ENCODE measurements around the gene ABCC4.
"Not testable (repeated sequence)": the region's sequence is repeated elsewhere in the genome, so short reads cannot be mapped to it uniquely, and the experiment has no call there.

ABCC4 gene

DNA sequence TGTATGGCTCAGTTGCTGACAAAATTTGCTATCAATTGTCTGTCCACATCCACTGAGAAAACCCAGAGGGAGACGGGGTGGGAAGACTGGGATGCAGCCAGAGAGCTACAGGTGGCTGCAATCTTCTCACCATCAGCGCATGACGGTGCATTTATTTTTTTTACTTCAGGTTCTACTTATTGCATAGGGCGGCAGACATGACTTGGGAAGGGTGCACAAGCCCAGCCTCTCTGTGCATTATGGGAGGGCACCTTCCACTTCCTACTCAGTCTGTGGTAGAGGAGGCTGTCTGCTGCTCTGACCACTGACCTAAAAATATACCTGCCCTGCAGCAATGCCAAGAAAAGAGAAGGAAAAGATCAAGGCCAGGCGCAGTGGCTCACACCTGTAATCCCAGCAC, 73.1 kb downstream of the ABCC4 start:
- no peak for DNase-seq (ENCODE audit: low read depth)

DNA sequence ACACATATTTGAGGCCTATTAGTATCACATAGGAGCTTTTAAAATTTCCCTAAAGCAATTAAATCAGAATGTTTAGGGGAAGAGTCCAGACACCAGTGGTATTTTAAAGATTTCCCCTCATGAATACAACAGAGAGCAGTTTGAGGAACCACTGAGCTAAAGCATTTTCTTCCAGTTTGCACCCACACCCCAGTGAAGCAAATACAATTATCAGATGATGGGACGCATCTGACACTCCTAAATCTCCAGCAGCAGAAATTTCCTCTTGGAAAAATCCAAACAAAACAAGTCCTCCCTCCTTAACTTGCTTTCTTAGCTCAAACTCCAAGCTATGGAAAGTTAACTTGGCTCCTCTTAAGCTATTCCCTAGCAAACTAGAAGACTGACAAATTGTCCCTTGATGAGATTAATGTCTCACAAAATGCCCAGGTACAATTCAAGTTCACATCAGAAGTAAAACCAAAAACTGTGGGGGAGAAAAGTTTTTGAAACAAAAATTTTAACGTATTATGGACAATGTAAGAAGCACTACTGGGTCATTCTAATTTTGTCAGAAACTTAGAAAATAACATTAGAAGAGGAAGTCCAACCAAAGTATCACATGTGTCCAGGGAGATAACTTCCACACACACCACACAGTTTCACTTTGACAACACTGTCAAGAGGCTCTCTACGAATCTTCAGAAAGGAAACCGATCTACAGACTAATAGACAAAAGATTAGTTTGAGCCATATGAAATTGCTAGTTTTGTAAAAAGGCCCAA, 74.1 kb downstream of the ABCC4 start:
- no peak for DNase-seq (ENCODE audit: low read depth)

- DNase-seq (ENCODE audit: low read depth), result no peak
These were observed 74.8 kb downstream of the ABCC4 start for GRCh38 chr13:95226476-95226875.

DNA sequence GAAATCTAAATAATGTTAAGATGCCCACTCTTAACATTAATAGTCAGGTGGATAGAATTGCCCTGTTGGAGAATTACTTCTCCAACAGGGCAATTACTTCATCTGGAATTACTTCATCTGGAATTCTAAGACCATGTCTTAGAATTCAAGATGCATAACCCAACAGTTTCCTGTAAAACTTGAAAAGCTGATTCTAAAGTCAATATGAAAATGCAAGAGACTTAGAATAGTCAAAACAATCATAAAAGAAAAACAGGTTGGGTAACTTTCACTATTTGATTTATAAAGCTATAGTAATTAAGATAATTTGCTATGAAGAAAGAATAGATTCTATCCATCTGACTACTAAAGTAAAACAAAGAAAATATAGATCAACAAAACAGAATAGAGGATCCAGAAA, 75.2 kb downstream of the ABCC4 start:
- DNase-seq (ENCODE audit: low read depth), result no peak

DNA sequence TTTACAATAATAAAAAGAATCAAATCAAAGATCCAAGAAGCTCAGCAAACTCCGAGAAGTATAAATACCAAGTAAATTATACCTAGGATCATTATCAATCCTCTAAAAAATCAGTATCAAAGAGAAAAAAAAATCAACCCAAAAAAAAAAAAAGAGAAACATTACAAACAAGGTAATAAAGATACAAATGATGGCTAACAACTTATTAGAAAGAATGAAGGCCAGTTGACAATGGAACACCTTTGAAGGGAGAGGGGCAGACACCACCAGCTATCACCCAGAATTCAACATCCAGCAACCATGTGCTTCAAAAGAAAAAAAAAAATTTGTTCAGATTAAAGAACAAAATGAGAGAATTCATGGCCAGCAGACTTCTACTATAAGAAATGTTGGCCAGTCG, 77.2 kb downstream of the ABCC4 start:
- DNase-seq (ENCODE audit: low read depth), result no peak

GRCh38 chr13:95222733-95223018, 78.6 kb downstream of the ABCC4 start:
- DNase-seq (ENCODE audit: low read depth), result no peak

DNA sequence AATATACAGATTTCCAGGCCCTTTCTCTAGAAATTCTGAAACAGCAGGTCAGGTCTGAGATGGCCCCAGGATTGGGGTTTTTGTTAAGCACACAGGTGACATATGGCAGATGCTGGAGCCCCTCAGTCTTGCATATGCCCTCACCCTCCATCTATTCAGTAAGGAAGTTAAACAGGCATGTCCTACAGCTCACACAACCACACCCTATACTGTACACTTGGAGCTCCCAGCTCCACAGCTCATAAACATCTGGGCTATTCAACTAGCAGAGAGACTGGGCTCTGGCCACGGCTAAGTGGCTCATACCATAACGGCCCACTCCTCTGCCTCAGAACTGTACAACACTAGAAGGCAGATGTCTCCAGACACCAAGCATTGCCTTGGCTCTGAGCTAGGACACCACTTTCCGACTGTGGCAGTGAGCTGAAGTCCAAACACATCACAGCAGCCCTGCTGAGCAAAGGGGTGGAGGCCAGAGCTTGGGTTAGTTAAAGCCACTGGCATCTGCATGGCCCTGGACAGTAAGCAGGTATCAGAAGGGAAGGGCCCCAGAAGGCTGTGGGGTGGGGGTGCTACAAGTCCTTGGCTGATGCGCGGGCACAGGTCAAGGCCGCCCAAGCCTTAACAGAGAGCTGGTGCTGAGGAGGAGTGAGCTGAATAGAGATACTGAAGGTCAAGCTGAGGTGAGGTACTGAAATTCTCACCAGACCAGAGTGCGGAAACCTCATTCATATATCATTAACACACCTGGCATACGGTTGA, 79.1 kb downstream of the ABCC4 start:
- no peak for DNase-seq (ENCODE audit: low read depth)

GRCh38 chr13:95220611-95221010, 80.6 kb downstream of the ABCC4 start:
- no peak for DNase-seq (ENCODE audit: low read depth)

- no peak for DNase-seq (ENCODE audit: low read depth)
These were observed 83.1 kb downstream of the ABCC4 start for GRCh38 chr13:95217920-95218830.

DNA sequence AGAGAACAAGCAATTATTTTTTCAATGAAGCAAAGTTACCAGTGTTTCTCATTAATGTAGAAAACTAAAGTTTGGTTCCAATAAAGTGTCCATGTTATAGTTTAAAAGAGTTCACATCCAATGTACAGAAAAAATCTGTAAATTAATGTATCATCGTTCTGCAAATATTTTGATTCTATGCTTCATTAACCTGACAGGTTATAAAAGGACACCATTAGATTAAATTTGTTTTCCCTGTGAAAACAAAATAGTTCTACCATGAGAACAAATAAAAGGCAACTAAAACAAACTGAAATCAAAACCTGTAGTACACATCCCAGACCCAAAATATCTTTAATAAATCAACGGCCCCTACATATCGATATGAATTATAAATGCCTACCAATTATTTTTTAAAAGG, 85.1 kb downstream of the ABCC4 start:
- DNase-seq (ENCODE audit: low read depth), result no peak

- no peak for DNase-seq (ENCODE audit: low read depth)
These were observed 88.0 kb downstream of the ABCC4 start for GRCh38 chr13:95212983-95213850.

- DNase-seq (ENCODE audit: low read depth), result no peak
These were observed 92.1 kb downstream of the ABCC4 start for GRCh38 chr13:95209109-95209508.

GRCh38 chr13:95207769-95208366, 93.4 kb downstream of the ABCC4 start:
- no peak for DNase-seq (ENCODE audit: low read depth)

DNA sequence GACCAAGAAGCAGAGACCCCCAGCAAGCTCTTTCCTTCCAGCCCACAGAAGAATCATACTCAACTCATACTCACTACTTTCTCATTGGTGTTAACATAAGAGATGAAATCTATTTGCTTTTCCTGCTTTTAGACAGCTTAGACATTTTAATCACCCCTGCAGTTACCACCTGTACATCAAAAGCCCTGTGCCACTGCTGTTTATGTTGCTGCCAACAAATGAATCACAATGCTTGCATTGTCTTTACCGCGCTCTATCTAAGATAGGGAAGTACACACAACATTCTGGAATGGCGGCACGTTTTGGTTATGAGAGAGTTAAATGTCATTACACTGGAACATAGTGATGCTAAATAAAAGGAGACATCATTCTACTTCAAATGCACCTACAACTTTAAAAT, 95.1 kb downstream of the ABCC4 start:
- DNase-seq (ENCODE audit: low read depth), result no peak

DNA sequence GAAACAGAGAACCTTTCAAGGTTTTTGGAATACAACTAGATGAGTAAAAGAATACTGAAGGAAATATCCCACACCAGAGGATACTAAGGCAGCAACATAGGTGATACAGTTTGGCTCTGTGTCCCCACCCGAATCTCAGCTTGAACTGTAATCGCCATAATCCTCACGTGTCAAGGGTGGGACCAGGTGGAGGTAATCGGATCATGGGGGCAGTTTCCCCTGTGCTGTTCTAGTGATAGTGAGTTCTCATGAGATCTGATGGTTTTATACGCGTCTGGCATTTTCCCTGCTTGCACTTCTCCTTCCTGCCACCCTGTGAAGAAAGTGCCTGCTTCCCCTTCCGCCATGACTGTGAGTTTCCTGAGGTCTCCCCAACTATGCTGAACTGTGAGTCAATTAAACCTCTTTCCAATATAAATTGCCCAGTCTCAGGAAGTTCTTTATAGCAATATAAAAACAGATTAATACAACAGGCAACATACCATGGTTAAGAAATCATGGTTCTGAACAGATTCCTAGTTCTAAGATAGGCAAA, 97.0 kb downstream of the ABCC4 start:
- no peak for DNase-seq (ENCODE audit: low read depth)

GRCh38 chr13:95201814-95202651, 99.2 kb downstream of the ABCC4 start:
- no peak for DNase-seq (ENCODE audit: low read depth)

GRCh38 chr13:95200386-95200957, 100.8 kb downstream of the ABCC4 start:
- DNase-seq (ENCODE audit: low read depth), result not testable (repeated sequence)

- no peak for DNase-seq (ENCODE audit: low read depth)
These were observed 101.4 kb downstream of the ABCC4 start for GRCh38 chr13:95199896-95200295.

- DNase-seq (ENCODE audit: low read depth), result not testable (repeated sequence)
These were observed 102.6 kb downstream of the ABCC4 start for GRCh38 chr13:95198606-95199005.

DNA sequence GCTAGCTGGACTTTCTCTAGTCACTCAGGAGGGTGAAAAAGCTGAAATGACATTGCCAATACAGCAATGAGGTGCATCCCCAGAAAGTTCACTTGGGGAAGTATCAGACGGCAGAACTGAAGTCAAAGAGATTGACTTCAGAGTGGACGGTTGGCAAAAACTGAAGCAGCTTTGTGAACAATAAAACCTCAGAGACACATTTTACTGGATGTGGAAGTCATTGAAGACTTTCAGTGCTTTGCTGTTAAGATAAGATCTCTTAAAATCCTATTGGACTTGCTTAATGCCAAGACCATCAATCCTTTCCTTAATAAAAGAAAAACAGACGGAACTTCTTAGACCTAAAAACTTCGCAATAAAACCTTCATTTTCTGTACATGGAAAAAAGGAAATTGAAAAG, 103.7 kb downstream of the ABCC4 start:
- no peak for DNase-seq (ENCODE audit: low read depth)

All from stimulated activated CD8-positive, alpha-beta memory T cell treated with anti-CD3 and anti-CD28 coated beads, Interleukin-15, amount 100 ng/mL, for 24 hours (primary cell).